GM12878 (cell line): ENCODE measurements around the gene FASTK. TPM values are rescaled to one million over a fixed set of nuclear protein-coding genes. Genes with fewer than 3 reads are reported as not detected.

Source experiments
- CBX3 ChIP-seq: fragments of 200-600 bp; sonication (generic); IDR thresholded peaks from 2 replicates; pipeline ENCODE4 v1.6.1; 2016; ENCODE audit warnings: low read depth, borderline replicate concordance
- POLR2AphosphoS5 ChIP-seq: IDR thresholded peaks from 2 replicates; pipeline ENCODE4 v1.6.1; 2011; ENCODE audit warnings: mild to moderate bottlenecking, low read length, inconsistent platforms
- ZNF622 ChIP-seq: fragments of 450-650 bp; IDR thresholded peaks from 2 replicates; pipeline ENCODE4 v1.6.1; 2017; ENCODE audit warnings: mild to moderate bottlenecking, inconsistent platforms
- polyA plus RNA-seq, 11 experiments: library from polyadenylated mRNA; depleted of rRNA in 4 of 11; unstranded in 6 of 11; stranded (reverse) in 5 of 11; fragments of >200 nt; fragmentation: Nextera tagmentation in 4 of 11; fragmentation: Illumina TruSeq in 1 of 11; extraction: Ambion mirVana in 4 of 11; extraction: Trizol in 1 of 11; gene quantifications; 1 replicate in 1 of 11; 2 replicates in 10 of 11; pipeline versions ENCODE4 v1.2.1 to v1.2.3, GENCODE V29; 2011 to 2016; ENCODE audit warnings: inconsistent platforms in 2 of 11, missing spikeins in 2 of 11, low read depth in 1 of 11
- total RNA-seq, 4 experiments: library from RNA; depleted of rRNA in 3 of 4; stranded (reverse); fragments of >200 nt in 3 of 4; fragmentation: Illumina TruSeq in 1 of 4; extraction: Trizol in 1 of 4; gene quantifications; 2 replicates each; pipeline versions ENCODE4 v1.2.1 to v1.2.3, GENCODE V29; 2013 to 2021
- TF ChIP-seq, protein P1 (sequence below): fragments of 450-650 bp; IDR thresholded peaks from 2 replicates; pipeline ENCODE4 v1.6.1; 2017; ENCODE audit warnings: low read depth, mild to moderate bottlenecking, moderate library complexity
- TF ChIP-seq, protein P2 (sequence below): fragments of 450-650 bp; formaldehyde crosslinking; IDR thresholded peaks from 2 replicates; pipeline ENCODE4 v1.5.0; 2022; ENCODE audit warnings: mild to moderate bottlenecking, missing genetic modification characterization
- TF ChIP-seq, protein P3 (sequence below): fragments of 450-650 bp; IDR thresholded peaks from 2 replicates; pipeline ENCODE4 v1.6.1; 2018; ENCODE audit warnings: borderline replicate concordance, mild to moderate bottlenecking; ENCODE audit not compliant: partially characterized antibody
- TF ChIP-seq, protein P4 (sequence below): IDR thresholded peaks from 2 replicates; pipeline ENCODE4 v1.6.1; 2011; ENCODE audit warnings: borderline replicate concordance, low read depth, mild to moderate bottlenecking, moderate library complexity, low read length; ENCODE audit not compliant: insufficient read depth, poor library complexity, severe bottlenecking

Gene FASTK
- total and polyA plus RNA-seq, 10 of the 15 experiments (the other 5 are each of a cell fraction or from before 2014, with no cell fraction given) = 0.19 to 102 (median 54.5) TPM

DNA sequence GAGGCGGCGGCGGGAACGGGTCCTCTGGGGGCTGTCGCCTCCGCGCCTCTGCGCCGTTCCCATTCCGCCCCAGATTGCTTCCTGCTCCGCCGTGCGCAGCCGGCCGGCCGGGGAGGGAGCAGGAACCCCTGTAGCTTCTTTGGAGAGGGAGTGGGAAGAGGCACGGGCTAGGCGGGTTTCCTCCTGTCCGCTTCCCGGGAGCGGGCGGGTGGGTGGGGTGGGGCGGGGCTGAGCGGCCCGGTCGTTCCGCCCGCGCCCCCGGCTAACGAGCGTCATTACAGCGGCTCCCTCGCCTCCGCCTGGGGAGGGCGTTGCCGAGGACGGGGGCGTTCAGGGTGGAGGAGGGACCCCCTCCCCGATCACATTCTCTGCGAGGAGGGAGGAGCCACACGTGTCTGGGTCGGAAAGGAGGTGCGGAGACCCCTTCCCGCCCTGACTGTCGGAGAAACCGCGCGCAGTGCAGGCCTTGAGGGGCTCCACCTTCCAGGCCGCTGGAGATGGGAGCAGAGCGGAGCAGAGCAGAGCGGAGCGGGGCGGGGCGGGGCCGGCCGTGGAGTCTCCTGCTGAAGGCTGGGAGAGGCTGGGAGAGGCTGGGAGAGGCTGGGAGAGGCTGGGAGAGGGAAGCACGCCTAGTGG, 45.4 kb upstream of the FASTK start (continued):
- TF ChIP-seq, protein P1, sequence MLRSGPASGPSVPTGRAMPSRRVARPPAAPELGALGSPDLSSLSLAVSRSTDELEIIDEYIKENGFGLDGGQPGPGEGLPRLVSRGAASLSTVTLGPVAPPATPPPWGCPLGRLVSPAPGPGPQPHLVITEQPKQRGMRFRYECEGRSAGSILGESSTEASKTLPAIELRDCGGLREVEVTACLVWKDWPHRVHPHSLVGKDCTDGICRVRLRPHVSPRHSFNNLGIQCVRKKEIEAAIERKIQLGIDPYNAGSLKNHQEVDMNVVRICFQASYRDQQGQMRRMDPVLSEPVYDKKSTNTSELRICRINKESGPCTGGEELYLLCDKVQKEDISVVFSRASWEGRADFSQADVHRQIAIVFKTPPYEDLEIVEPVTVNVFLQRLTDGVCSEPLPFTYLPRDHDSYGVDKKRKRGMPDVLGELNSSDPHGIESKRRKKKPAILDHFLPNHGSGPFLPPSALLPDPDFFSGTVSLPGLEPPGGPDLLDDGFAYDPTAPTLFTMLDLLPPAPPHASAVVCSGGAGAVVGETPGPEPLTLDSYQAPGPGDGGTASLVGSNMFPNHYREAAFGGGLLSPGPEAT = no peak
- TF ChIP-seq POLR2AphosphoS5 (no peak), CBX3 (no peak), ZNF622 (no peak)
- TF ChIP-seq, protein P2, sequence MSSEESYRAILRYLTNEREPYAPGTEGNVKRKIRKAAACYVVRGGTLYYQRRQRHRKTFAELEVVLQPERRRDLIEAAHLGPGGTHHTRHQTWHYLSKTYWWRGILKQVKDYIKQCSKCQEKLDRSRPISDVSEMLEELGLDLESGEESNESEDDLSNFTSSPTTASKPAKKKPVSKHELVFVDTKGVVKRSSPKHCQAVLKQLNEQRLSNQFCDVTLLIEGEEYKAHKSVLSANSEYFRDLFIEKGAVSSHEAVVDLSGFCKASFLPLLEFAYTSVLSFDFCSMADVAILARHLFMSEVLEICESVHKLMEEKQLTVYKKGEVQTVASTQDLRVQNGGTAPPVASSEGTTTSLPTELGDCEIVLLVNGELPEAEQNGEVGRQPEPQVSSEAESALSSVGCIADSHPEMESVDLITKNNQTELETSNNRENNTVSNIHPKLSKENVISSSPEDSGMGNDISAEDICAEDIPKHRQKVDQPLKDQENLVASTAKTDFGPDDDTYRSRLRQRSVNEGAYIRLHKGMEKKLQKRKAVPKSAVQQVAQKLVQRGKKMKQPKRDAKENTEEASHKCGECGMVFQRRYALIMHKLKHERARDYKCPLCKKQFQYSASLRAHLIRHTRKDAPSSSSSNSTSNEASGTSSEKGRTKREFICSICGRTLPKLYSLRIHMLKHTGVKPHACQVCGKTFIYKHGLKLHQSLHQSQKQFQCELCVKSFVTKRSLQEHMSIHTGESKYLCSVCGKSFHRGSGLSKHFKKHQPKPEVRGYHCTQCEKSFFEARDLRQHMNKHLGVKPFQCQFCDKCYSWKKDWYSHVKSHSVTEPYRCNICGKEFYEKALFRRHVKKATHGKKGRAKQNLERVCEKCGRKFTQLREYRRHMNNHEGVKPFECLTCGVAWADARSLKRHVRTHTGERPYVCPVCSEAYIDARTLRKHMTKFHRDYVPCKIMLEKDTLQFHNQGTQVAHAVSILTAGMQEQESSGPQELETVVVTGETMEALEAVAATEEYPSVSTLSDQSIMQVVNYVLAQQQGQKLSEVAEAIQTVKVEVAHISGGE (CRISPR knock-in tag) = no peak
- TF ChIP-seq, protein P3, sequence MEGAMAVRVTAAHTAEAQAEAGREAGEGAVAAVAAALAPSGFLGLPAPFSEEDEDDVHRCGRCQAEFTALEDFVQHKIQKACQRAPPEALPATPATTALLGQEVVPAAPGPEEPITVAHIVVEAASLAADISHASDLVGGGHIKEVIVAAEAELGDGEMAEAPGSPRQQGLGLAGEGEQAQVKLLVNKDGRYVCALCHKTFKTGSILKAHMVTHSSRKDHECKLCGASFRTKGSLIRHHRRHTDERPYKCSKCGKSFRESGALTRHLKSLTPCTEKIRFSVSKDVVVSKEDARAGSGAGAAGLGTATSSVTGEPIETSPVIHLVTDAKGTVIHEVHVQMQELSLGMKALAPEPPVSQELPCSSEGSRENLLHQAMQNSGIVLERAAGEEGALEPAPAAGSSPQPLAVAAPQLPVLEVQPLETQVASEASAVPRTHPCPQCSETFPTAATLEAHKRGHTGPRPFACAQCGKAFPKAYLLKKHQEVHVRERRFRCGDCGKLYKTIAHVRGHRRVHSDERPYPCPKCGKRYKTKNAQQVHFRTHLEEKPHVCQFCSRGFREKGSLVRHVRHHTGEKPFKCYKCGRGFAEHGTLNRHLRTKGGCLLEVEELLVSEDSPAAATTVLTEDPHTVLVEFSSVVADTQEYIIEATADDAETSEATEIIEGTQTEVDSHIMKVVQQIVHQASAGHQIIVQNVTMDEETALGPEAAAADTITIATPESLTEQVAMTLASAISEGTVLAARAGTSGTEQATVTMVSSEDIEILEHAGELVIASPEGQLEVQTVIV = no peak
- TF ChIP-seq, protein P4, sequence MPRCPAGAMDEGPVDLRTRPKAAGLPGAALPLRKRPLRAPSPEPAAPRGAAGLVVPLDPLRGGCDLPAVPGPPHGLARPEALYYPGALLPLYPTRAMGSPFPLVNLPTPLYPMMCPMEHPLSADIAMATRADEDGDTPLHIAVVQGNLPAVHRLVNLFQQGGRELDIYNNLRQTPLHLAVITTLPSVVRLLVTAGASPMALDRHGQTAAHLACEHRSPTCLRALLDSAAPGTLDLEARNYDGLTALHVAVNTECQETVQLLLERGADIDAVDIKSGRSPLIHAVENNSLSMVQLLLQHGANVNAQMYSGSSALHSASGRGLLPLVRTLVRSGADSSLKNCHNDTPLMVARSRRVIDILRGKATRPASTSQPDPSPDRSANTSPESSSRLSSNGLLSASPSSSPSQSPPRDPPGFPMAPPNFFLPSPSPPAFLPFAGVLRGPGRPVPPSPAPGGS = no peak
- TF ChIP-seq, all 136 proteins: peak for 0
